Activated CD4-positive, alpha-beta T cell treated with anti-CD3 and anti-CD28 coated beads, Interleukin-2, amount 50 U/mL, for 1 hour (primary cell): ENCODE results near the gene TOM1.
"Not testable (repeated sequence)": the region's sequence is repeated elsewhere in the genome, so short reads cannot be mapped to it uniquely, and the experiment has no call there.

Experiments used
- DNase-seq: peaks from one replicate; pipeline ENCODE4 v3.0.0-alpha.2; 2020

The TOM1 gene

GRCh38 chr22:35348026-35348590, 48.4 kb downstream of the TOM1 start:
- no peak for DNase-seq

GRCh38 chr22:35348703-35349102, 49.0 kb downstream of the TOM1 start:
- no peak for DNase-seq

GRCh38 chr22:35349368-35349703, 49.6 kb downstream of the TOM1 start:
- DNase-seq = no peak

- DNase-seq = no peak
Observed at GRCh38 chr22:35349704-35350538, 50.2 kb downstream of the TOM1 start.

DNA sequence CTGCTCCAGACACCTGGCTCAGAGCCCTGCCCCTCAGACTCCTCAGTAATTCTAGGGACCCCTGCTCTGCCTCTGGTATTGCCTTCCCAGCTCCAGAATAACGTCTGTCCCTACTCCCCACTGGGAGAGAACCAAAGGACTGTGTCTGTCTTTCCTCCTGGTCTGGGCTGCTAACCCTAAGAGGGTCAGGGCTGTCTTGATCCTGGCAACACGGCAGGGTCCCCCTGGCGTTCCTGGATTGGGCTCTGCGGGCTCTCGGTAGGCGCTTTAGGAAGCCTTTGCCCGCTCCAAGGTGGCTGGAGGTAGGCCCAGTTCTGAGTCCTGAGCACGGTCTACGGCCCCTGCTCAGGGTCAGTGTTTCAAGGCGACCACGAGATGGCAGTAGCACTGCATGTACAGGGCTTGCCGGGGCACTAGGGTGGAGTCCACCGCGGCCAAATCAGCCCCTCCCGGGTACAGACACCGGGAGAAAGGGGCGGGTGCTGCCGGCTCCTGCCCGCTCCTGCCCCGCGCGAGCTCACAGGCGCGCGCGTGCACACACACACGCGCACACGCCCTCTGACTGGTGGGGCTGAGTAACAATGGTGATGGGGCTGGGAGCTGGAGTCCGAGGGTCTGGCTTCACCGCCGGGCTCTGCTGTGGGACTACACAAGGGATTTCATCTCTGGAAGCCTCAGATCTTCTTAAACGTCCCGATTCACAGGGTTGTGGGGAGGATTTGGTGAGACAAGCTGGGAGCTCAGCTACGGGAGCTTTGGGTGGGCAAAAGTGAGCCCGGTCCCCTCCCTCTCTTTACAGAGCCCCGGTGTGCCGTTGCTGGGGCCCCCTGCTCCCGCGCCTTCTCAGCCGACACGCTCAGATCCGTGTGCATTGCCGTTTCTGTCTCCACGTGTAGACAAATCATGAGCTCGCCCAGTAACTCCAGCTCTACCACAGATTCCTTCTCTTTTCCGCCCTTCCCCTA, 51.1 kb downstream of the TOM1 start:
- peak; percentile 81 for DNase-seq

- DNase-seq = peak; percentile 27
Observed at GRCh38 chr22:35352214-35353111, 52.8 kb downstream of the TOM1 start.

DNA sequence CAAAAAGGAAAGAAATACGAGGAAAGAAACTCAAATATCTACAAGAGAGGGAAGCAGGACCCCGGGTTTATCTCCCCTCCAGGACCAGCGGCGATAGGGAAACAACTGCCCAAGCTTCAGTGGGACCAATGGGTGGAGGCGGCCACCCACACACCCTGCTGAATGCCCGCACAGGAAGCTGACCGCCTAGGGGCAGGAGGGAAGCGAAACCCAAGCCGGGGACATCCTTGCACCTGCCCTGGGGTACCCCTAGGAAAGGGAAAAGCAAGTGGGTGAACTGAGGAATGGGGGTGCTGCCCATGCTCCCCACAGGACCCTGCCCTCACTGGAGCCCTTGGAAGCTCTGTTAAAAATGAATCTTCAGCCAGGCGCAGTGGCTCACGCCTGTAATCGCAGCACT, 53.6 kb downstream of the TOM1 start:
- DNase-seq = no peak

DNA sequence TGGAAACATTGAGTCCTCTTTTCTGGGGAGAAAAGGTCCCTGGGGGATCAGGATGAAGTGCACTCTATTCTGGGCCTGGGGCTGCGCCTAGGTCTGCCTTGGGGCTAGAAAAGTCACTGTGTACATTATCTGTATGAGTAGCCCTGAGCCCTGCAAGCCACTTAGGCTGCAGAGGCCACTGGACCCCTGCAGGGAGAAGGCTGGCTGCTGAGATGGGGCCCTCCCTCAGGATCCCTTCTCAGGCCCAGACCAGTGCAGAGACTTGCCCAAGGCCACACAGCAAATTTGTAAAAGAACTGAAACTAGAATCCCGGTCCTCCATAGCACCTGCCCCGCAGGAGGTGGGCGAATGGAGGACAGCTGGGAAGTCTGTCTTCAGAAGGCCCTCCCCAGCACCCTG, 54.4 kb downstream of the TOM1 start:
- no peak for DNase-seq

- no peak for DNase-seq
Observed at GRCh38 chr22:35357883-35358621, 58.4 kb downstream of the TOM1 start.

- no peak for DNase-seq
Observed at GRCh38 chr22:35359380-35360065, 59.8 kb downstream of the TOM1 start.

DNA sequence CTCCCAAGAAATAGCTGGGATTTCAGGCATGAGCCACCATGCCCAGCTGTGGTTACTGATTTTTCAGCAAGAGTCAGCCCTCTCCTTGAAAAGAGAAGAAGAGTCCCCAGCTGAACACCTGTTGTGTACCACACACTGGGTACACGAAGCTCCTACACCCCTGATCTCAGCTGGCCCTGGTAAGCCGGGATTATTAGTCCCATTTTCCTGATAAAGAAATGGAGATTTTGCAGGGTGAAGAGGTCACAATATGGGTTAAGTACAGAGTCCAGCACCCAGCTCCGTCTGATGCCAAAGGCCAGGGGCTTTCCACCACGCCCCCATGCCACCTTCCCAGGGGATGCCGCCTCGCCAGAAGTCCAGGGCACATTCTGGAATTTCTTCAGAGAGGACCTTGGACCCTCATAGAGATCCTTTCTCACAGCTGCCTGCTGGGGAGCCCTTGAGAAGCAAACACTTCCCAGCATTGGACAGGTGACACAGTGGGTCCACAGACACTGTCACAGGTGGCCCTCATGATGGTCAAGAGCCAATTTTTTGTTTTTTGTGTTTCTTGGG, 61.4 kb downstream of the TOM1 start:
- DNase-seq = no peak

DNA sequence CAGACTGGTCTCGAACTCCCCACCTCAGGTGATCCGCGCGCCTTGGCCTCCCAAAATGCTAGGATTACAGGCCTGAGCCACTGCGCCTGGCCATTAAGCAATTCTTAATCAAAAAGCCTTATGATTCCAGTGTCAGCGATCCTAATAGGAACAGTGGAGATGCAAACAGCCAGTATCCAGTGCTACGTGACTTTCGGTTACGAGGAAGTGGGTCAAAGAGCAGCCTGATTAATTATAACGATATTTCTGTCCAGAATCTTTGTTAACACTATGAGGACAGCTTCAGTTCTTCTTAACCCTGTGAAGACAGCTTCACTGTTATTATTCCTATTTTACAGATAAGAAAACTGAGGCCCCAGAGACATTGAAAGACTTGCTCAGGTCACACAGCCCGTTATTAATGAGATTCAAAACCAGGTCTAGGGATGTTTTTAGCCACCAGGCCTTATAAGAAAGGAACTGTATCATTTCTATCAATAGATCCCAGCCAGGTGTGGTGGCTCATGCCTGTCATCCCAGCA, 63.9 kb downstream of the TOM1 start:
- DNase-seq = no peak

- DNase-seq = not testable (repeated sequence)
Observed at GRCh38 chr22:35364230-35364629, 64.5 kb downstream of the TOM1 start.

- no peak for DNase-seq
Observed at GRCh38 chr22:35367331-35367886, 67.7 kb downstream of the TOM1 start.

DNA sequence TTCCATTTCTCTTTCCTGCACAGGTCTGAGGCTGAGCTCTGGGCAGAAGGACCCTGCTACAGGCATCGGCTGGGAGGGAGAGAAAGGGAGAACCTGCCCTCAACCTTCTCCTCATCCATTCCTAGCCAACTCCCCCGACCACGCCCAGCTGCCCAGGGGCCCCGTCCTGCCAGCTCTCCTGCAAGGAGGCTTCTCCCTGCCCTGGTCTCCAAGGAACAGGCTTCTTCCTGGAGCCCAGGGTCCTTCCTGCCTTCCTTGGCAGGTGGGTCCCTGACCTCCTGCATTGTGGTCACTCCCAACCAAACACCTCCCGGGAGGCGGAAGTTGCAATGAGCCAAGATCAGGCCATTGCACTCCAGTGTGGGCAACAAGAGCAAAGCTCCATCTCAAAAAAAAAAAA, 68.7 kb downstream of the TOM1 start:
- DNase-seq = no peak

- DNase-seq = no peak
Observed at GRCh38 chr22:35369996-35370395, 70.3 kb downstream of the TOM1 start.

GRCh38 chr22:35373781-35374180, 74.1 kb downstream of the TOM1 start:
- no peak for DNase-seq

DNA sequence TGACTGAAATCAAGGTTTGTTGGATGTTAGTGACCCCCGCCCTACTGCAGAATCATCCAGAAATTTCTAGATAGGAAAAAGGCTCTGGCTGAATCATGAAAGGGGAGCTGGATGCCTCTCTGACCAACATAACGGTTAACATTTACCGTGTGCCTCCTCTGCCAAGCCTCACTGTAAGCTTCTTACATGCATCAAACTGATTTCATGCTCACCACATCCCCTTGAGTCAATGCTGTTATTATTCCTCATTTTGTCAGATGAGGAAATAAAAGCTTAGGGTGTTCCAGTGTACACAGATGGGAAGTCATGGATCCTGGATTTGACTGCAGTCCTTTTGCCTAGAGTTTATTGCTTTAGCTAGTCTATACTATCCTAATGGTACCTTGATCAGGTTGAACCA, 75.3 kb downstream of the TOM1 start:
- no peak for DNase-seq

GRCh38 chr22:35375526-35375925, 75.8 kb downstream of the TOM1 start:
- no peak for DNase-seq
